HG03520 (cell line): ENCODE data around the gene AVPR2.

Experiments used
- ATAC-seq: cut with Tn5 transposase; IDR thresholded peaks from one replicate; pipeline ENCODE4 v1.9.1; 2021; ENCODE audit warnings: mild to moderate bottlenecking, moderate library complexity; ENCODE audit not compliant: unreplicated experiment

The AVPR2 gene

DNA sequence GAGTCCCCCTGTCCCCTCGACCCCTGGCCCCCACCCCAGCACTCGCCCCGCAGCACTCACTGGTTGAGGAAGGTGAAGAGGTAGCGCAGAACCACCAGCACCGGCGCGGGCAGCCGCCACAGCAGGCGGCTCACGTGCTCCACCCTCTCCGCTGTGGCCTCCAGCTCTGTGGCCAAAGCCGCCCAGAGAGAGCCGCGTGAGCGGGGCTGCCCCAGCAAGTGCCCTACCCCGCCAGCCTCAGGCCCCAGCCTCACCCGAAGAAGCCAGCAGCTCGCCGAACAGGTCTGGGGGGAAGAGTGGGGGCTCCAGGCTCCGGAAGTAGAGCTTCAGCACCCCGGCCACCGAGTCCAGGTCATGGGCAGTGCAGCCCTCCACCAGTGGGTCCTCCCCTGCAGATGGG, 6.0 kb downstream of the AVPR2 start:
- ATAC-seq: no peak

GRCh38 chrX:153911798-153912197, 7.3 kb downstream of the AVPR2 start:
- no peak for ATAC-seq

DNA sequence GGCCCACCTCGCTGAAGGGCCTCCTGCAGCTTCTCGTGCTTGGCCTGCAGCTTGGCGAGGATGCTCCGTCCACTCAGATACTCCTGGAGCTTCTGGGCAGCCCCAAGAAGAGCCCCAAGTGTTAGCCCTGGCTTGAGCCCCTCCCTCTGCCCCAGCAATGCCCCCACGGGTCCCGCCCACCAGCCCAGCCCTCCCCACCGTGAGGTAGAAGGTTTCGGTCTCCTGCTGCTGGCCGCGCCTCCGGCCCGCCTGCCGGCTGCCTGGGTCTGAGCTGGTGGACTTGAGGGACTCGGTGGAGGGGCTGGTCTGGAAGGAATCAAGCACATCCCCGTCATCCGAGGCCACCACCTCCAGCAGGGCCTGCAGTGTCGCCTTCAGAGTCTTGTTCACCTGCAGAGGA, 8.7 kb downstream of the AVPR2 start:
- no peak for ATAC-seq

DNA sequence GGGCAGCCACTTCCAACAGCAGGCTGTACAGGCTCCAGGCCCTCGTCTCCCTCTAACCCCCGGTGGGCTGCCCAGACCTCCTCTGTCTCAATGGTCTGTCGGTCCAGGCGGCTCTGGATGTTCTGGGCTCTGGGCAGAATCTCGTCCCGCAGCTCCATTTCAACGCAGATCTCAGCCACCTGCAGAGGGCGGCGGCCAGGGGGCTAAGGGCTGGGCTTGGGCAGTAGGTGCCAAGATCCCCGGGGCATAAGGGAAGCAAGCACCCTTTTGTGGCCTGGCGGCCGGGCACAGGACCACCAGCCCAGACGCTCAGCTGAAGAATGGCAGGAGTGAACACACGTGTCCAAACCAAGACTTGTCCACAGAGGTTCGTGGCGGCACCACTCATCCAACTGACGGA, 9.2 kb downstream of the AVPR2 start:
- ATAC-seq: no peak

- no peak for ATAC-seq
Observed at GRCh38 chrX:153917869-153918268, 13.4 kb downstream of the AVPR2 start.

DNA sequence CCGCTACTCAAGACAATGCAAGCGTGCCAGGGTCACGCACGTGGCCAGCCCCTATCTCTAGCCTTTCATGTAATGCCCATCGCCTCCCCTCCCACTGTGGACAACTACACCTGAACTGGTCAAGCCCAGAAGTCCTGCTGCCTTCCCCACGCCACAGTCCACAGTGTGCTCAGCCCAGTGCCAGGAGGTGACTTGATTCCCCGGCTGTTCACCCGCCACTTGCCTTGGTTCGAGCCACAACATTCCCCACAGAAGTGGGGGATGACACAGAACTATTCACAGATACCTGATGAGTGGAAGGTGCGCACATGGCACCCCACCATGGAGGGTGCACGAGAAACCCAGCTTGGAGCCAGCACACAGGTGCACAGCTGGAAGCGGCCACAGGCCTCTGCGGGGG, 14.8 kb downstream of the AVPR2 start:
- ATAC-seq: no peak

- ATAC-seq: no peak
Observed at GRCh38 chrX:153920546-153920945, 16.1 kb downstream of the AVPR2 start.

DNA sequence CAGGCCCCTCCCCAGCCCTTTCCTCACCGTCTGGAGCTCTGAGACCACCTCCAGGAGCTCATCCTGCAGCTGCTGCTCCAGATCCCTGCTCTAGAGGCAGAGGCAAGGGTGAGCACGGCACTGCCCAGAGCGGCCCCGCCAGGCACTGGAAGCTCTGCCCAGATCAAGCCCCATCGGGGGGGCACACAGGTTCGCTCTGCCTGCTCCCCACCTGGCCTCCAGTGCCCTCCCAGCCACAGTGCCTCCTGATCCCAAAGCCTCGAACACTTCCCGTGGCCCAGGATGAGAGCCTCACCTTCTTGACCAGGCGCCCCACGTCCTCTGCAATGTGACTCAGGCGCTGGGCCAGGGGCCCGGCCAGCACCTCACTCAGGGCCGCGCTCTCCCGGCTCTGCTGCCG, 16.6 kb downstream of the AVPR2 start:
- no peak for ATAC-seq

DNA sequence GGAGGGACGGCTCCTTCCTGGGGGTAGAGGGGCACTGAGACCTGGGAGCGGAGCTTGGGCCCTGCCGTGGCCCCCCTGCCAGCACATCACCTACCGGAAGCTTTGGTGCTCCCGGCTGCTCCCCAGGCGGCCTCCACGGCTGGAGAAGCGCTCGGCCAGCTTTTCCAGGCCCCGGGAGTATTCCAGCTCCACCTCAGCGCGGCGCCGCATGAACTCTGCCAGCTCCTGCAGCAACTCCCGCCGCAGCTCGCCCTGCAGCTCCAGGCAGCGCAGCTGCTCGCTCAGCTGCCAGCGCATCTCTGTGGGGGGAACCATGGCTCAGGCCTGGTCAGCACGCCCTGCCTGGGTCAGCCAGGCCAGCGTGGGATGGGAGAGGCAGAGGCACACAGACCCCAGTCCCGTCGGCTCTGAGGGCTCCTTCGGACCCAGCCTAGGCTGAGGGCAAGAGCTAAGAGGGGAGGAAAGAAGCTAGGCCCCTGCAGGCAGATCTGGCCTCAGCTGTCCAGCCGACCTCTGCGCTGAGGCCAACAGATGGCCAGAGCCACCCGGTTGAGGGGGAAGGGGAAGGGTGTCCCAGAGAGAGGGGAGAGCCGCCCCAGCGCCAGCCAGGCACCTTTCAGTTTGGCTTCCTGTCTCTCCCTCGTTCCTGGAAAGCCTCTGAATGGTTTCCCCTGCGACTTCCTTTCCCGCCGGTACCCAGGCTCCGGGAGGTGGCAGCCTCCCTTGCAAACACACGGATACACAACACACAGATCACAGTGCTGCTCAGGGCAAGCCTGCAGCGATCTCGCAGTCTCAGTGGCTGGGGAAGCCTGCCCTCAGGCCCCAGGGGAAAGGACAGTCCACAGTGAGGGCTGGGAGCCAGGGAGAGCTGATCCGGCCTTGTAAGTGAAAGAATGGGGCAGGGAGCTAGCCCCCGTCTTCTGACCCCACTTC, 17.3 kb downstream of the AVPR2 start:
- no peak for ATAC-seq

- no peak for ATAC-seq
Observed at GRCh38 chrX:153922932-153923857, 18.7 kb downstream of the AVPR2 start.

DNA sequence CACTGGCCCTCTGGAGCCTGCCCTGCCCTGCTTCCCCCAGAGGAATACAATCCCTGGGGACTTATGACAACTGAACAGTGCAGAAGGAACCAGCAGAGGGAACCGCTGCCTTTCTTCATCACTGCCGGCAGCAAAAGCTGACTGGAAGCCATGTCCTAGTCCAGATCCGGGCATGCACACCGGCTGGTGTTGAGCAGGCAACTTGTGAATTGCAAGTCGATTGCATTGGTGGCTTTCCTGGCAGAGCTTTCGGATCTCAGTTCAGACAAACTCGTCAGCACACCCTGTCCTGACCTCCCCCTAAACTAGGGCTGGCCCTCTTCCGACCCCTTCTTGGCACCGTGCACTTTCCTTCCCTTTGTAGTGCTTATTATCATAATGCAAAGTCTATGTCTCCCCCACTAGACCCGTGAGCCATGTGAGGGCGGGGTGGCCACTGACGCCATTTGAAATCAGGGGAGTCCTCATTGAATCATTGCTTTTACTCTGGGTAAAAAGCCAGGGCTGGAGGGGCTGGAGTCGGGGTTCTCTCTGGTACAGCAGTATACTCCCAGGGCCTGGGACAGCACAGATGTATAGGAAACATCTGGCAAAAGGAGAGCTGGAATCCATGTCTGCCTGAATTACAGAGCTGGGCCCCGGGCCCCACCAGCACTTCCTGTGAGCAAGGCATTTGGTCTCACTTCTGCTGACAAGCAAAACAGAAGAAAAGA, 19.8 kb downstream of the AVPR2 start:
- no peak for ATAC-seq

GRCh38 chrX:153925387-153925738, 20.9 kb downstream of the AVPR2 start:
- no peak for ATAC-seq

DNA sequence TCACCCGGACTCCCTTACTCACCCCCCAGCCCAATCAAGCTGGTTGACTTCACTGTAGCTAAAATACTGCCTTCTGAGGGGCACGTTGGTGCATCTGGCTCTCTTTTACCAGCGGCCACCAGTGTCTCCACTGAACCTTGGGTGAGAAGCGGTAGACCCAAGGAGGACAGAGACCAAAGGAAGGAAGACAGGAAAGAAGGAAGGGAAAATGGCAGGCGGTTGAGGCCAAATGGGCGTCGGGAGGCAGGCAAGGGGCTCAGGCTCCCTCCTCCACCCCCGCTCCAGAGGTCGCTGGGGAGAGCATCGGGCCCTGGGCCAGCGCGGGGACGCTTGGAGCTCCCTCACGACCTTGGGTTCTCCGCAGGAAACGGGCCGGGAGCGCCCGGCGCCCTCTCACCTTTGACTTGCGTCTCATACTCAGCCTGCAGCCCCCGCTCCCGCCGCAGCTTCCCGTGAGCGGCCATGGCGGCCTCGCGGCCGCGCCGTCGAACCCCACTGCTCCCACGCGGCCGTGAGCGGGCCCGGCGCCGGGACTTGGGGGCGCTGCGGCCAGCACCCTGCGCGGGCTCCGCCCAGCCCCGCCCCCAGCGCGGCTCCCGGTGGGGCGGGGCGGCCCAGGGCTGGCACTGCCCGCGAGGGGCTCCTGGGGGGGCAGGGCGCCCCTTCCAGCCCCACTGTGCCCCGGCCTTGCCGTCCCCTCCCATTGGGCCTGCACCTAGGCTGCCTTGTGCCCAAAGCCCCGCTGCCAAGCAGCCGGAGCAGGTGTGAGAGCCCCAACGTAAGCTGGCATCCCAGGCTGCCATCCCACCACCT, 21.5 kb downstream of the AVPR2 start, which contains the start of gene ARHGAP4:
Gene ARHGAP4 (minus strand): TSS at position 526 of the 813 bp plus-strand sequence. CDS start 62 bp downstream, at position 464.
- no peak for ATAC-seq

GRCh38 chrX:153926552-153926857, 22.0 kb downstream of the AVPR2 start:
- no peak for ATAC-seq

DNA sequence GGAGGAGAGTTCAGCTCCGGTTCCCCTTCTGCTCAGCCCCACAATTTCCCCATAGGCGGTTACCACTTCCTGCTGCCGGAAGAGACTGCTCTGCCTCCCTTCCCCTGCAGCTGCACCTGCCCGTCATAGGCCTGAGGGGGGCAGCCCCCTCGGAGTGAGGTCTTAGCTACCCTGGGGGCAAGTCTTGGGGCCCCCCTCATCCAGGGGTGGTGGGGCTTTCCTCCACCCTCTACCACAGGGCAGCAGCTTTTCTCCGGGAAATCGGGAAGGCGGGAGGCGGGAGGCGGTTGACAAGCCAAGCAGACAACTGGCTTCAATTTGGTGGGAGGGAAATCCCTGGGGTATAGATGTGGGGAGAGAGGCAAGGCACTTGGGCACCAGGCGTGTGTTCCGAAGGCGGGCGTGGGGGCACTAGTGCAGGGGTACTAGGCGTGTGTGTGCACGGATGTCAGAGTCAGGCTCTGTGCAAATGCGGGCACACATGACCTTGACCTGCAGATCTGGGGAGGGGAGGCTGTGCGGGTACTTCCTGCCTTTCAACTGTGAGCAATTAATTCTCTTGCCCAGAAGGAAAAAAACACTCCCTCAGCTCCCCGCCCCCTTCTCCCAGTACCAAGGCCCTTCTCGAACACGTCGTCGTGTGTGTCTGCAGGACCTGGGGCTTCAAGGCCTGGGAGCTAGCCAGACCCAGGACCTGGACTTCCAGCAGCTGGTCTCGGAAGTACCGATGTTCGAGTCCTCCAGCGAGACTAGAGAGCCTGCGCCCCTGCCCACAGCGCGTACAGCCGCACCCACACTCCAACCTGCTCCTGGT, 22.6 kb downstream of the AVPR2 start:
- peak; percentile 36 for ATAC-seq

GRCh38 chrX:153927672-153927921, 23.1 kb downstream of the AVPR2 start:
- no peak for ATAC-seq

DNA sequence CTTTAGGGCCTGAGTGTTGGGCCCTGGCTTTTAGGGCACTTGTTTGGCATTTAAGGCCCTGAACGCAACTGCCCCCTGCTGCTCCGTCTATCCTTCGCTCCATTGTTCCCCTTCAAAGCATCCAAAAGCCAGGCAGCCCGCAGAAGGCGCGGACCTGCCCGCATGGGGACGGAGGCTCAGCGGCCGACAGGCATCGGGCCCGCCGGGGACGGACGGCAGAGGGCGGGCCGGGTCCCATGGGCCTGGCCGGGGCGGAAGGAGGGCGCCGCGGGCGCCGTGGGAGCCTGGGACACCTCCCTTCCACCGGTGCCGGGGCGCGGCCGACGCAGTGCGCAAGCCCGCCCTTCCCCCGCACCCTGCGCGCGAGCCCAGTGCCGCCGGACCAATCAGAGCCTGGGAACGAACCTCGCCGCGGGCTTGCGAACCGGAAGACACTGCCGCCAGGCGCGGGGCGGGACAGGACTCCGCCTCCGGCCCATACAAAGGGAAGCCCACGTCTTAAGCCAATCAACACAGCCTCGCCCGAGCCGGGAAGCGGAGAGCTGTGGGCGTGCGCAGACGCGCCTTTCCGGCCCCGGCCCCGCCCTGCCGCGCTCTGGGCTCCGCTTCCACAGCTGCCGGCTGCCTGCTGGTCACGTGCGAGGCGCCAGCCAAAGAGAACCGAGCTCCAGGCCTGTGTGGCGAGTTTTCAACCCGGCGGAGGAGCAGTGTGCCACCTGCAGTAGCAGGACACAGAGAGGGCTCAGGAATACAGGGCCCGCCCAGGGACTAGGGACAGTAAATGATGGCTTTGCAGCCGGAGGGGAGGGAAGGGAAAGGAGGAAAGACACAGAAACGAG, 23.7 kb downstream of the AVPR2 start:
- peak; percentile 82 for ATAC-seq

- no peak for ATAC-seq
Observed at GRCh38 chrX:153928846-153929245, 24.4 kb downstream of the AVPR2 start.

GRCh38 chrX:153929576-153929975, 25.1 kb downstream of the AVPR2 start:
- no peak for ATAC-seq
